GM23338 (cell line): ENCODE data around the gene MINDY3. TPM values are rescaled to one million over a fixed set of nuclear protein-coding genes. Genes with fewer than 3 reads are reported as not detected.

ENCODE experiments used
- ATAC-seq: fragments of 200-7000 bp; cut with Tn5 transposase; 3 replicates; pipeline ENCODE4 v1.9.1; 2020
- DNase-seq: peaks from one replicate; pipeline ENCODE4 v3.0.0-alpha.2; 2015; ENCODE audit warnings: low spot score
- H2AFZ ChIP-seq: fragments of 200-600 bp; sonication (generic); 2 replicates; pipeline ENCODE4 v1.8.0; 2016; ENCODE audit warnings: antibody characterized with exemption, mild to moderate bottlenecking, moderate library complexity
- H3F3A ChIP-seq: fragments of 200-600 bp; sonication (generic); replicated peaks from 2 replicates; pipeline ENCODE4 v1.8.0; 2017; ENCODE audit warnings: antibody characterized with exemption, mixed run types, low read depth
- H3K27ac ChIP-seq: fragments of 200-600 bp; sonication (generic); 2 replicates; pipeline ENCODE4 v1.6.1; 2016; ENCODE audit warnings: low read depth
- H3K27me3 ChIP-seq: fragments of 200-600 bp; sonication (generic); 2 replicates; pipeline ENCODE4 v1.8.0; 2016; ENCODE audit warnings: mild to moderate bottlenecking, mixed run types, moderate library complexity; ENCODE audit not compliant: insufficient read depth
- H3K36me3 ChIP-seq: fragments of 200-600 bp; sonication (generic); 2 replicates; pipeline ENCODE4 v1.8.0; 2016; ENCODE audit warnings: mild to moderate bottlenecking; ENCODE audit not compliant: insufficient read depth
- H3K4me1 ChIP-seq: fragments of 200-600 bp; sonication (generic); 2 replicates; pipeline ENCODE4 v1.8.0; 2016; ENCODE audit warnings: mild to moderate bottlenecking, moderate library complexity; ENCODE audit not compliant: insufficient read depth
- H3K4me2 ChIP-seq: fragments of 200-600 bp; sonication (generic); 2 replicates; pipeline ENCODE4 v1.7.1; 2017; ENCODE audit warnings: mixed run types
- H3K4me3 ChIP-seq: fragments of 200-600 bp; sonication (generic); 2 replicates; pipeline ENCODE4 v1.6.1; 2016; ENCODE audit warnings: mixed run types
- H3K79me2 ChIP-seq: fragments of 200-600 bp; sonication (generic); replicated peaks from 2 replicates; pipeline ENCODE4 v1.8.0; 2017; ENCODE audit warnings: mild to moderate bottlenecking; ENCODE audit not compliant: insufficient read depth
- H3K9me2 ChIP-seq: fragments of 200-600 bp; sonication (generic); 2 replicates; pipeline ENCODE4 v1.8.0; 2017; ENCODE audit not compliant: insufficient read depth
- H4K20me1 ChIP-seq: fragments of 200-600 bp; sonication (generic); replicated peaks from 2 replicates; pipeline ENCODE4 v1.8.0; 2017; ENCODE audit warnings: mild to moderate bottlenecking; ENCODE audit not compliant: insufficient read depth
- H3K27ac Mint-ChIP-seq: 2 replicates; pipeline ENCODE4 v1.8.0; 2020; ENCODE audit warnings: inconsistent platforms, mild to moderate bottlenecking, moderate library complexity, mixed read lengths
- H3K27me3 Mint-ChIP-seq: 3 replicates; pipeline ENCODE4 v1.8.0; 2022; ENCODE audit warnings: low read depth, mild to moderate bottlenecking, moderate library complexity, mixed read lengths, inconsistent platforms; ENCODE audit not compliant: insufficient read depth, poor library complexity
- H3K36me3 Mint-ChIP-seq: 3 replicates; pipeline ENCODE4 v1.8.0; 2021; ENCODE audit warnings: low read depth, mild to moderate bottlenecking, inconsistent platforms, moderate library complexity, mixed read lengths
- H3K4me1 Mint-ChIP-seq: 3 replicates; pipeline ENCODE4 v1.8.0; 2020; ENCODE audit warnings: mild to moderate bottlenecking, inconsistent platforms, mixed read lengths
- H3K4me3 Mint-ChIP-seq: 3 replicates; pipeline ENCODE4 v1.8.0; 2021; ENCODE audit warnings: moderate library complexity, mild to moderate bottlenecking, inconsistent platforms, mixed read lengths
- H3K9me3 Mint-ChIP-seq: 3 replicates; pipeline ENCODE4 v1.8.0; 2020; ENCODE audit warnings: moderate library complexity, mild to moderate bottlenecking, inconsistent platforms, mixed read lengths
- CTCF ChIP-seq, 2 experiments: fragments of 200-600 bp in 1 of 2; sonication (generic) in 1 of 2; conservative IDR thresholded peaks; 2 replicates each; pipeline versions ENCODE4 v1.5.1 to v1.6.1; 2016 to 2017; ENCODE audit warnings: antibody characterized with exemption in 2 of 2, low read depth in 2 of 2, mild to moderate bottlenecking in 2 of 2, moderate library complexity in 1 of 2
- EZH2 ChIP-seq: fragments of 200-600 bp; sonication (generic); IDR thresholded peaks from one replicate; pipeline ENCODE4 v1.8.0; 2017; ENCODE audit warnings: antibody characterized with exemption, mild to moderate bottlenecking, low read depth; ENCODE audit not compliant: unreplicated experiment
- EZH2phosphoT487 ChIP-seq: fragments of 200-600 bp; sonication (generic); IDR thresholded peaks from one replicate; pipeline ENCODE4 v1.8.1; 2018; ENCODE audit warnings: antibody characterized with exemption; ENCODE audit not compliant: unreplicated experiment
- JUNB ChIP-seq: IDR thresholded peaks from one replicate; pipeline ENCODE4 v1.6.1; 2016; ENCODE audit warnings: antibody characterized with exemption; ENCODE audit not compliant: unreplicated experiment
- NANOG ChIP-seq: IDR thresholded peaks from 2 replicates; pipeline ENCODE4 v1.6.1; 2016; ENCODE audit warnings: antibody characterized with exemption, borderline replicate concordance
- POLR2AphosphoS5 ChIP-seq: IDR thresholded peaks from 2 replicates; pipeline ENCODE4 v1.6.1; 2016; ENCODE audit warnings: antibody characterized with exemption, low read depth
- REST ChIP-seq: IDR thresholded peaks from one replicate; pipeline ENCODE4 v1.6.1; 2018; ENCODE audit warnings: antibody characterized with exemption; ENCODE audit not compliant: unreplicated experiment
- STAT1 ChIP-seq: IDR thresholded peaks from one replicate; pipeline ENCODE4 v1.6.1; 2016; ENCODE audit warnings: antibody characterized with exemption; ENCODE audit not compliant: unreplicated experiment
- ZNF114 ChIP-seq: fragments of 250-450 bp; sonication (Bioruptor Pico); IDR thresholded peaks from 2 replicates; pipeline ENCODE4 v1.5.0; 2020; ENCODE audit warnings: mild to moderate bottlenecking, moderate library complexity
- ZNF331 ChIP-seq: fragments of 250-450 bp; sonication (Bioruptor Pico); IDR thresholded peaks from 2 replicates; pipeline ENCODE4 v1.5.0; 2020; ENCODE audit warnings: low read depth, mild to moderate bottlenecking, moderate library complexity
- ZNF462 ChIP-seq: fragments of 250-450 bp; sonication (Bioruptor Pico); IDR thresholded peaks from 2 replicates; pipeline ENCODE4 v1.5.0; 2020; ENCODE audit warnings: mild to moderate bottlenecking, moderate library complexity
- polyA plus RNA-seq: library from polyadenylated mRNA; unstranded; fragments of >200 nt; fragmentation: Nextera tagmentation; extraction: Ambion mirVana; gene quantifications from 2 replicates; pipeline ENCODE4 v1.2.1, GENCODE V29; 2016
- total RNA-seq: library from RNA; depleted of rRNA; stranded (reverse); fragments of >200 nt; shearing (Covaris generic); gene quantifications from 2 replicates; pipeline ENCODE4 v1.2.3, GENCODE V29; 2014

MINDY3 gene
- total and polyA plus RNA-seq, 2 experiments from 2014 or later, result 10.2 to 13.6 TPM

- TF ChIP-seq CTCF (conservative IDR thresholded peaks at IDR 0.05; ENCODE audit: low read depth in 2 of 2) (no peak), REST (no peak), POLR2AphosphoS5 (no peak), EZH2phosphoT487 (no peak)
Measured at GRCh38 chr10:15787426-15787825, 72.9 kb downstream of the MINDY3 start (continued).

- H3K4me3 ChIP-seq, result no peak overlapping the region
- H3K36me3 Mint-ChIP-seq, result no peaks in the 10 kb centered on the region; the same call in 2 of the 3 replicates
- H3K4me2 ChIP-seq, result no peak overlapping the region
- H3K27me3 Mint-ChIP-seq, result no peaks in the 10 kb centered on the region
- H2AFZ ChIP-seq, result no peak overlapping the region
- H3K4me3 Mint-ChIP-seq, result no peak overlapping the region
- H3K9me3 Mint-ChIP-seq, result no peaks in the 10 kb centered on the region
- peaks cover 25% of the 10 kb centered on the region for H3K4me1 Mint-ChIP-seq
- H3K4me1 ChIP-seq, result 0 out of 2 replicates have a peak, but pooled peaks cover 15% of the 10 kb centered on the region
- peak; percentile 30 for DNase-seq
- H3K79me2 ChIP-seq, result no peaks in the 10 kb centered on the region
- ATAC-seq, result peak; percentile 93
- no peak overlapping the region for H3K27ac Mint-ChIP-seq
- H3F3A ChIP-seq, result no peaks in the 10 kb centered on the region
- no peak overlapping the region for H3K27ac ChIP-seq
- no peaks in the 10 kb centered on the region for H3K36me3 ChIP-seq
- H3K27me3 ChIP-seq, result no peaks in the 10 kb centered on the region
- no peaks in the 10 kb centered on the region for H4K20me1 ChIP-seq
- no peaks in the 10 kb centered on the region for H3K9me2 ChIP-seq
- TF ChIP-seq NANOG (no peak), EZH2phosphoT487 (no peak), CTCF (conservative IDR thresholded peaks at IDR 0.05; ENCODE audit: low read depth in 2 of 2) (no peak), ZNF331 (no peak), JUNB (no peak), ZNF462 (CRISPR knock-in tag) (no peak), EZH2 (no peak), ZNF114 (CRISPR knock-in tag) (no peak), STAT1 (no peak)
Measured at GRCh38 chr10:15784662-15785300, 75.5 kb downstream of the MINDY3 start.
